Erythroblast (primary cell): ENCODE data around the gene FSTL4.

ENCODE experiments used
- GATA1 ChIP-seq: IDR thresholded peaks from 2 replicates; pipeline ENCODE4 v1.6.1; 2011; ENCODE audit warnings: low read depth, mild to moderate bottlenecking, control low read depth, low read length, moderate library complexity
- POLR2A ChIP-seq: IDR thresholded peaks from 2 replicates; pipeline ENCODE4 v1.6.1; 2011; ENCODE audit warnings: mild to moderate bottlenecking, low read length

DNA sequence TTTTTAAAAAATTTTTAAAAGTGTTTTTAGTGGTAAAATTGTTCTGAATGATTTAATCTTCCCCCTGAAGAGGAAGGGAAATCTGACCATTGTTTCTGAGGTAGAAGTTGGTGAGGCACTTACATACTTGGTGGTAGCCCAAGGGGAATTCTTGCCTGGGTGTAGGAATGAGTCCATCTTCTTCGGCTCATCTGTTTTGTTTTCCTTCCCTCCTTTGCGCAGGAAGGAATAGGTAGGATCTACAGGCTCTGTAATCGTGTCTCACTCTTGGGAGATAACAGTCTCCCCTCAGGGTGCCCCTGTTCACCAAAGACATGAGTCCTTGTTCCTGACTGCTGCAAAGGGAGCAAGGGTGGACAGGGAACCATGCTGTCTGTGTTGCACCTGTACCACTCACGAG, 422.5 kb downstream of the FSTL4 start:
- TF ChIP-seq POLR2A (no peak), GATA1 (no peak)
